Stimulated activated CD8-positive, alpha-beta memory T cell treated with anti-CD3 and anti-CD28 coated beads, Interleukin-2, amount 100 ng/mL, for 1 hour (primary cell): ENCODE measurements around the gene LIPF.
"Not testable (repeated sequence)": the region's sequence is repeated elsewhere in the genome, so short reads cannot be mapped to it uniquely, and the experiment has no call there.

ENCODE experiments used
- DNase-seq, 2 donors: peaks; one replicate each; pipeline ENCODE4 v3.0.0-alpha.2; 2020; ENCODE audit warnings: low read depth in 2 of 2

The LIPF gene

DNA sequence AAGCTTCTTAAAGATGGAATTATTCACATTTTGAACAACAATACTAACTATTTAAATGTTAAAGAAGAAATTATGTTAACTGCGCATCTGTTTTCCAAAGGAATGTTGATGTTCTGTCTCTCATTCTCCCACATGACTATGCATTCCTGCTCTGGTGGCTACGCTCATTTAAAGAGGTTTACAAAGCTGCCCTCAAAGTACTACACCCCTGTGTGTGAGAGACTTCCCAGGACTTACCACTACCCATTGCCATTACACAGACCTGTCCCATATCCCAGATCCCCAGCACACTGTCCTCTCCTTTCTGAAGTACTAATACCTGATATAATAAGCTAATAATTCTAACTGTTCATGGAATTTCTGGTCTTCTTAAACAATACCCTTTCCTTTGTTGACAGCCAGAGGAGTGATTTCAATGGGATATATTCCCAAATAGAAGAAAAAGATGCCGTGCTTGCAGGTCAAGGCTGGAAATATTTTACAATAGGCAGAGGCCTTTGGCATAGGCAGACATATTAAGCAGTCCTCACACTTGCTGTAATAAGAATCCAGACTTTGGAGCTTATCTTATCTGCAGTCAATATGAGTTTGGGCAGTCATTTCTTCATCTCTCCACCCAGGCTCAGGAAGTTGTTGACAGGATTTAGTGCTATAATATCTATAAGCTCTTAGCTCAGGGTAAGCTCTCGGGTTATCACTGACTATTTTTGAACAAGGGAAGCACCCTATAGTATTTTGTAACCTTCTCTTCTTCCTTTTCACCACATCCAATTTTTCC, 12.2 kb downstream of the LIPF start:
- DNase-seq = no peak

DNA sequence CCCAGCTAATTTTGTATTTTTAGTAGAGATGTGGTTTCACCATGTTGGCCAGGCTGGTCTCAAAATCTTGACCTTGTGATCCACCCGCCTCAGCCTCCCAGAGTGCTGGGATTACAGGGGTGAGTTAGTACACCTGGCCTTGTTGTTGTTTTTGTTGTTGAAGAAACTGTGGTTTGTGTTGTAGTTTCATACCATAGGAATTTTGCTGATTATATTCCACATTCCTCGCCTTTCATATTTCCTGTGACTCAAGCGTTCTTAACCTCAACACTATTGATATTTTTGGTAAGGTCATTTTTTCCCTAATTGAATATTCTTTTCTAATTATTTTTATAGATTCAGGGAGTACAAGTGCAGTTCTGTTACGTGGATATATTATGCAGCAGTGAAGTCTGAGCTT, 16.7 kb downstream of the LIPF start:
- DNase-seq = no peak

DNA sequence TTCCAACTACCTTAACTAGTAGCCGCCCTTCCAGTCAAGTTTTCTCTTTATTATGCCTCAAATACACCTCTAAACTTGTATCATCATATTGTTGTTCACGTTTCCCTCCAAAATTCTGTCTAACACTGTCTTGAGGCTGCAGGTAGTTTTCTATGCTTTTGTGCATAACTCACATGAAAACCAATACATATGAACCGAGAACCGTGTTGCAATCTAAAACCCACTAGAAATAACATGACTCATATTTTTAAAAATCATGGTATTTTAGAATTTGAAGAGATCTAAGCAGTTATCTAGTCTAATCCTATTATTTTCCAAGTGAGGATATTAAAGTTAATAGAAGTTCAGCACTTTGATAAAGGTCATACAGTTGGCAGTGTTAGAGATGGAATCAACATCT, 18.2 kb downstream of the LIPF start:
- no peak for DNase-seq

GRCh38 chr10:88687853-88688467, 23.7 kb downstream of the LIPF start:
- no peak for DNase-seq

- no peak for DNase-seq
Measured at GRCh38 chr10:88689366-88689765, 25.1 kb downstream of the LIPF start.

- DNase-seq = no peak
Measured at GRCh38 chr10:88693392-88694020, 29.3 kb downstream of the LIPF start.

GRCh38 chr10:88702848-88703597, 38.8 kb downstream of the LIPF start:
- no peak for DNase-seq

GRCh38 chr10:88705958-88706357, 41.7 kb downstream of the LIPF start, which contains the start of gene LIPK:
Gene LIPK (plus strand): TSS chr10:88706249. CDS start chr10:88724544, 18,295 bp downstream.
- no peak for DNase-seq

- DNase-seq = no peak
Measured at GRCh38 chr10:88707429-88708155, 43.4 kb downstream of the LIPF start.

- DNase-seq = not testable (repeated sequence)
Measured at GRCh38 chr10:88709361-88709760, 45.1 kb downstream of the LIPF start.

GRCh38 chr10:88715517-88715916, 51.3 kb downstream of the LIPF start:
- no peak for DNase-seq

DNA sequence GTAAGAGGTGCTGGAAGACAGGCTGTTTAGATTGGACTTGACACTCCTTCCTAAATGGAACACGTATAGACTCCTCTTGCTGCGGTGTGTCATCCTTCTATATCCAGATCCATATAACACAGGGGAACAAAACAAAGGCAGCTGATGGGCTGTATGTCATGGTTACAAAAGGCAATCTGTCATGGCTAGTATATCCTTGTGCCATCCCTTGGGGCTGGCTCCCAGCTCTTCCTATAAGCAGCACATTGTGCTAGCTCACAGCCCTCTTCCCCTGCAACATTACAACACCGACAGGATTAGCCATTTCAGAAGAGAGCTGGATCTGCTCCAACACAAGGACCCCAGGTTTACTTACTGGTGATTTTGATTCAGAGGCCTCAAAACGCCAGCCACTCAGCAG, 57.1 kb downstream of the LIPF start:
- DNase-seq = no peak

DNA sequence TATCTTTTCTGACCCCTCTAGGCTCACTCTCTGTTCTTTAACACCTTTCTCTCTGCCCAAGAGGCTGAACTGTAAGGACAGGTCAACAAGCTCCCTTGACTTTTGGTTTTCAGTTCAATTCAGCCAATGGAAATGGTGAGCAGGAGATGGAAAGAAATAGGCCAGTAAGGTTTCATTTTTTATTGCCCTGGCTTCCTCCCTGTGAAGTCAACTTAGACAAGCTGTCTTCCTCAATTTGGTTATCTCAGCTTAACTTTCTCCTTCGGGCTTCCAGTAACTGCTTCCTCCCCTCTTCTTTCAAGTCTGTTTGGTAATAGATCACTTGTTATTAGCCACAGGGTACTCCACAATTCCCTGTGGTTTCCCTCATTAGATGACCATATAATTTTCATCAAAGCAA, 61.6 kb downstream of the LIPF start:
- no peak for DNase-seq

DNA sequence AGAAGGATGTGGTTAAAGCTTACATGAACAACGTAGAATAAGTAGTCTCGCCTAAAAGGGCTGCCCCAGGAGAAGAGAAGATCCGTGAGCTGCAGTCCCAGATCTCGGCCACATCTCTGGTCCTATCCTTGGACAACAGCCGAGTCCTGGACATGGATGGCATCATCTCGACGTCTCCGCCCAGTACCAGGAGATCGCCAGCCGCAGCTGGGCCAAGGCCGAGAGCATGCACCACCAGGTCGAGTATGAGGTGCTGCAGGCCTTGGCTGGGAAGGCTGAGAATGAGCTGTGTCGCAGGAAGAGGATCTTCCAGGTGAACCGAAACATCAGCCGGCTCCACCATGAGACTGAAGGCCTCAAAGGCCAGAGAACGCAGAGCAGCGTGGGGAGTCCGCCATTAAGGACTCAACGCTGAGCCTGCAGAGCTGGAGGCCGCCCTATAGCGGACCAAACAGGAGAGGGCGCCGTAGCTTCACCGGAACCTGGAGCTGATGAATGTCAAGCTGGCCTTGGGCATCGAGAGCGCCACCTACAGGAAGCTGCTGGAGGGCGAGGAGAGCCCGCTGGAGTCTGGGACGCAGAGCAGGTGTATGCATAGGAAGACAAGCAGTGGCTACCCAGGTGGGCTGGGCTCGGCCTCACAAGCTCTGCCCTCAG, 64.0 kb downstream of the LIPF start:
- no peak for DNase-seq
